Measurements from ENCODE around the gene P2RY8. TPM values are rescaled to one million over a fixed set of nuclear protein-coding genes. Genes with fewer than 3 reads are reported as not detected.

Gene P2RY8
- total and polyA plus RNA-seq, 2 donors from 2014 or later = 1.4 to 6.6 TPM

- no peak overlapping the region for H3K4me3 ChIP-seq (ENCODE audit: low read length in 3 of 3)
- intact Hi-C loops (cut with DNase I) = no loop called here
Measured at GRCh38 chrX:1516596-1517104, 20.3 kb downstream of the P2RY8 start.

GRCh38 chrX:1511829-1512228 is 25.2 kb downstream of the P2RY8 start:
- no peak overlapping the region for H3K27ac ChIP-seq (ENCODE audit: low read depth in 2 of 2, low read length in 2 of 2)
- H3K4me1 ChIP-seq (ENCODE audit: control insufficient read depth in 2 of 3, insufficient read depth in 2 of 3, low read depth in 1 of 3, low read length in 3 of 3) = no peaks in the 10 kb centered on the region
- TF ChIP-seq, protein P1, sequence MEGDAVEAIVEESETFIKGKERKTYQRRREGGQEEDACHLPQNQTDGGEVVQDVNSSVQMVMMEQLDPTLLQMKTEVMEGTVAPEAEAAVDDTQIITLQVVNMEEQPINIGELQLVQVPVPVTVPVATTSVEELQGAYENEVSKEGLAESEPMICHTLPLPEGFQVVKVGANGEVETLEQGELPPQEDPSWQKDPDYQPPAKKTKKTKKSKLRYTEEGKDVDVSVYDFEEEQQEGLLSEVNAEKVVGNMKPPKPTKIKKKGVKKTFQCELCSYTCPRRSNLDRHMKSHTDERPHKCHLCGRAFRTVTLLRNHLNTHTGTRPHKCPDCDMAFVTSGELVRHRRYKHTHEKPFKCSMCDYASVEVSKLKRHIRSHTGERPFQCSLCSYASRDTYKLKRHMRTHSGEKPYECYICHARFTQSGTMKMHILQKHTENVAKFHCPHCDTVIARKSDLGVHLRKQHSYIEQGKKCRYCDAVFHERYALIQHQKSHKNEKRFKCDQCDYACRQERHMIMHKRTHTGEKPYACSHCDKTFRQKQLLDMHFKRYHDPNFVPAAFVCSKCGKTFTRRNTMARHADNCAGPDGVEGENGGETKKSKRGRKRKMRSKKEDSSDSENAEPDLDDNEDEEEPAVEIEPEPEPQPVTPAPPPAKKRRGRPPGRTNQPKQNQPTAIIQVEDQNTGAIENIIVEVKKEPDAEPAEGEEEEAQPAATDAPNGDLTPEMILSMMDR (IDR thresholded peaks at IDR 0.05; ENCODE audit: borderline replicate concordance, extremely low read depth, insufficient read depth) = no peak
- no peak for FAIRE-seq
- H3K9ac ChIP-seq (ENCODE audit: low read length in 3 of 3) = no peak overlapping the region
- intact Hi-C loops (cut with DNase I) = no loop called here
- no peak for DNase-seq
- H3K36me3 ChIP-seq (ENCODE audit: control insufficient read depth in 2 of 3, insufficient read depth in 3 of 3, low read length in 3 of 3) = no peaks in the 10 kb centered on the region
- no peaks in the 10 kb centered on the region for H3K27me3 ChIP-seq (ENCODE audit: control insufficient read depth, insufficient read depth, low read length)
- H3K4me3 ChIP-seq (ENCODE audit: low read length in 3 of 3) = no peak overlapping the region
- H3K9me3 ChIP-seq (ENCODE audit: control insufficient read depth in 2 of 3, insufficient read depth in 1 of 3, low read length in 3 of 3) = no peaks in the 10 kb centered on the region

More at GRCh38 chrX:1516596-1517104, 20.3 kb downstream of the P2RY8 start:
- Histone ChIP-seq H3K4me1 (ENCODE audit: control insufficient read depth in 2 of 3, insufficient read depth in 2 of 3, low read depth in 1 of 3, low read length in 3 of 3) (no peaks in the 10 kb centered on the region), H3K9me3 (ENCODE audit: control insufficient read depth in 2 of 3, insufficient read depth in 1 of 3, low read length in 3 of 3) (no peaks in the 10 kb centered on the region), H3K36me3 (ENCODE audit: control insufficient read depth in 2 of 3, insufficient read depth in 3 of 3, low read length in 3 of 3) (no peaks in the 10 kb centered on the region), H3K27me3 (ENCODE audit: control insufficient read depth, insufficient read depth, low read length) (no peaks in the 10 kb centered on the region), H3K27ac (ENCODE audit: low read depth in 2 of 2, low read length in 2 of 2) (no peak overlapping the region), H3K9ac (ENCODE audit: low read length in 3 of 3) (no peak overlapping the region)
- TF ChIP-seq, protein P1 (IDR thresholded peaks at IDR 0.05; ENCODE audit: borderline replicate concordance, extremely low read depth, insufficient read depth) = no peak
- DNase-seq = no peak
- FAIRE-seq = no peak

- Histone ChIP-seq H3K4me3 (ENCODE audit: low read length in 3 of 3) (no peak overlapping the region), H3K4me1 (ENCODE audit: control insufficient read depth in 2 of 3, insufficient read depth in 2 of 3, low read depth in 1 of 3, low read length in 3 of 3) (no peaks in the 10 kb centered on the region), H3K9ac (ENCODE audit: low read length in 3 of 3) (no peak overlapping the region), H3K27me3 (ENCODE audit: control insufficient read depth, insufficient read depth, low read length) (no peaks in the 10 kb centered on the region), H3K27ac (ENCODE audit: low read depth in 2 of 2, low read length in 2 of 2) (no peak overlapping the region), H3K9me3 (ENCODE audit: control insufficient read depth in 2 of 3, insufficient read depth in 1 of 3, low read length in 3 of 3) (no peaks in the 10 kb centered on the region), H3K36me3 (ENCODE audit: control insufficient read depth in 2 of 3, insufficient read depth in 3 of 3, low read length in 3 of 3) (no peaks in the 10 kb centered on the region)
- FAIRE-seq (no peak), DNase-seq (no peak)
- TF ChIP-seq, protein P1 (IDR thresholded peaks at IDR 0.05; ENCODE audit: borderline replicate concordance, extremely low read depth, insufficient read depth) = no peak
- intact Hi-C loops (cut with DNase I) = no loop called here
Measured at GRCh38 chrX:1511150-1511549, 25.8 kb downstream of the P2RY8 start.
